GM12892 (cell line): ENCODE data around the gene ZKSCAN4.

Source experiments
- POLR2A ChIP-seq: IDR thresholded peaks from 2 replicates; pipeline ENCODE4 v1.6.1; 2011; ENCODE audit warnings: low read depth, low read length, control low read depth
- POLR2AphosphoS5 ChIP-seq: IDR thresholded peaks from 2 replicates; pipeline ENCODE4 v1.6.1; 2011; ENCODE audit warnings: low read depth, low read length, control low read depth

GRCh38 chr6:28280595-28281287 is 28.7 kb upstream of the ZKSCAN4 start:
- TF ChIP-seq POLR2A (no peak), POLR2AphosphoS5 (no peak)
